Cortex of kidney (tissue), 1 donor: Measurements from ENCODE around the gene ALOX15B.
"Not testable (repeated sequence)": the region's sequence is repeated elsewhere in the genome, so short reads cannot be mapped to it uniquely, and the experiment has no call there.

Source experiments
- DNase-seq: peaks from one replicate; lab custom pipeline; 2025; lab: John Stamatoyannopoulos, UW

The ALOX15B gene

DNA sequence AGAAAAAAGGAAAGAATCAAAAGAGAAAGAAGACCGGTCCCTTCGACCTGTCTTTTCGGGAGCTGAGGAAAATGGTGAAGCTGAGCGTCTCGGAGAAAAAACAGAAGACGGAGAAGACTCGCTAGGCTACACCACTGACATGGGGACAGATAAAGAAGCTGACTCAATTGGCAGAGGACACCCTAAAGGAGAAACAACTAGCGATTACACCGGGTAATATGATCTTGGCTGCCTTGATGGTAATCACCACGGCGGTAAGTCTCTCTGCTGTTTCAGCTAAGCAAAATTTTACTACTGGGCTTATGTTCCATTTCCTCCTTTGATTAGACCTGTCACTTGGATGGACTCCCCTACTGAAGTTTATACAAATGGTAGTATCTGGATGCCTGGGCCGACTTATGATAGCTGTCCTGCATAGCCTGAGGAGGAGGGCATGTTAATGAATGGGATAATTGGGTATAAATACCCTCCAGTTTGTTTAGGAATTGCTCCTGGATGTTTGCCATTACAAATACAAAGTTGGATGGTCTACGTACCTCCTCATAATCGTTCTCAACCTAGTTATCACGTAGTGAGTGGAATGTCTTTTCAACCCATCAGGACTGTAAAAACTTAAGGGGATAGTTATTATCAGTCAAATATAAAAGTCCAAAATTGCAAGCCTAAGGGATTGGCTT, 24.1 kb downstream of the ALOX15B start:
- DNase-seq, result no peak

- DNase-seq, result no peak
Observed at GRCh38 chr17:8063761-8064534, 25.1 kb downstream of the ALOX15B start.

GRCh38 chr17:8064561-8065019, 25.7 kb downstream of the ALOX15B start:
- no peak for DNase-seq

- DNase-seq, result no peak
Observed at GRCh38 chr17:8066841-8067775, 28.2 kb downstream of the ALOX15B start.

DNA sequence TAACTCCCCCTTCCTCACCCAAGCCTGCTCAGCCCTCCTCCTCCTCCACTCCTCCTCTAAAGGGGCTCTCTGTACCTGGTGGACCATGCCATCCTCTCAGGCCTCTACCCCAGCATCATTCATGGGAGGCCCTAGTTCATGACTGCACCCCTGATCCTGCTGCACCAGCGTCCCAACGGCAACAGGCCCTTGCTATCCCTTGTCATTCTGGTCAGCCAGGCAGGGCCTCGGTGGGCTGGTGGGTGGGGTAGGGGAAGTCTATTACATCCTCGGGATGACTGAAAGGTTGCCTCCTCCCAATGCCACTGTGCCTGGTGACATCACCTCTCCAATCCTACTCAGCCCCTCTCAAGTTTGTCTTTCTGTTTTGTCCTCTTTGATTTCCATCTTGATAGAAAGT, 28.9 kb downstream of the ALOX15B start:
- DNase-seq, result no peak

- DNase-seq, result no peak
Observed at GRCh38 chr17:8068736-8069586, 30.1 kb downstream of the ALOX15B start.

DNA sequence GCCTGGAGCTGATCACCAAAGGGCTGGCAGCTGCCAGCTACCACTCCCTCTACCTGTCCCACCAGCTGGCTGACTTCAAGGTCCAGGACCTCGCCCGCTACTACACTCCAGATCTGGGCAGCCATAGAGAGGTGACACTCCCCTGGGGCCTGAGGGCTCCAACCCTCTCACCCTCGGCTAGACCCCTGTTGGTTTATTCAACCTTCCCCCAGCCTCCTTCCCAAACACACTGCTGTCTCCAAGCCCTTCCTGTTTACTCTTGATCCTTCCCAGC, 30.7 kb downstream of the ALOX15B start:
- no peak for DNase-seq

DNA sequence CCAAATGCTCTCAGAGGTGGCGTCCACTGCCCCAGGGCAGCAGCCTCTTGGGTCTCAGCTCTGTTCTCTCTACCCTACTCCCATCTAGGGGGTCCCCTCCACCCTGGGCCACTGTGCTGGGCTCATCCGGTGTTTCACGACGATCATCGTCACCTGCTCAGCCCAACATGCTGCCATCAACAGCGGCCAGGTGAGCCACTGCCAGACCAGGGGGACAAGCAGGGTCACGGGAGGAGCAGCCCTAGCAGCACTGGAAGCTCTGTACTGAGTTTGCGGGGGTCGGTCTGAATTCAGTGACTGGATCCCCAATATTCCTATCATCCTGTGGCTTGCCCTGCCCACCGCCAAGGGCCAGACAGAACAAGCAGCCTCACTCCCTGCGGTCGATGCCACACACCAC, 32.6 kb downstream of the ALOX15B start:
- DNase-seq, result no peak

GRCh38 chr17:8072341-8072728, 33.5 kb downstream of the ALOX15B start:
- no peak for DNase-seq

GRCh38 chr17:8072729-8073461, 34.0 kb downstream of the ALOX15B start:
- DNase-seq, result no peak

GRCh38 chr17:8073627-8074484, 35.0 kb downstream of the ALOX15B start:
- DNase-seq, result no peak

DNA sequence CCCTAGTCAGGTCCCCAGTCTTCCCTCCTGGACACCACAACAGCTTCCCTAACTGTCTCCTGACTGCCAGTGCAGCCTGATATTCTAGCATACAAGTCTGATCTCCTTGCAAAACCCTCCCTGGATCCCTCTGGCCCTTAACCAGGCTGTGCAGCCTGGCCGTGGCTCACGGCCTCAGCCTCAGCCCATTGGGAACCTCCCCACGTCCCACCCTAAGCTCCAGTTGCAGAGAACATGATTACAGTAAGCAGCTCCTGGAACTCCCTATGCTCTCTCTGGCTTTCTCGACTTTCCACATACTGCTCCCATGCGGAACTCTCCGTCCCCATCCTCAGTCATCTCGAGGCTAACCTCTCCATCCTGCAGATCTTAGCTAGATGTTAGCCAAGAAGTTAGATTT, 35.7 kb downstream of the ALOX15B start:
- no peak for DNase-seq

DNA sequence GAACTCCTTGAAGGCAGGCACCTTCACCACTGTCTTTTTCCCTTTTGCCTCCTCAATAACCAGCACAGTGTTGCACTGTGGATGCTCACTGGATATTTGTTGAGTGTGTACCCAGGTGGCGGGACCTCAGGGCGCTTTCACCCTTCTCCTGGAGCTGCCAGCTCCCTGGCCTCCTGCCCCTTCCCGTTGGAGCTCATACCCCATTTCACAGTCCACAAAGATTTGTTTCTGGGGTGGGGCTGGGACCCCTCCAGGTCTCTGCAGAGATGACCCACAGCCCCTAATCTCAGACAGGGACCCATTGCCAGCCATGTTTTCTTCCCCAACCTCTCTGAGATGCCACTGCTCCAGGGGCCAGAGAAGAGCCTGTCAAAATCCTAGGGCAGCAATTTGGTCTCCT, 36.2 kb downstream of the ALOX15B start:
- no peak for DNase-seq

- no peak for DNase-seq
Observed at GRCh38 chr17:8075574-8076342, 36.9 kb downstream of the ALOX15B start.

DNA sequence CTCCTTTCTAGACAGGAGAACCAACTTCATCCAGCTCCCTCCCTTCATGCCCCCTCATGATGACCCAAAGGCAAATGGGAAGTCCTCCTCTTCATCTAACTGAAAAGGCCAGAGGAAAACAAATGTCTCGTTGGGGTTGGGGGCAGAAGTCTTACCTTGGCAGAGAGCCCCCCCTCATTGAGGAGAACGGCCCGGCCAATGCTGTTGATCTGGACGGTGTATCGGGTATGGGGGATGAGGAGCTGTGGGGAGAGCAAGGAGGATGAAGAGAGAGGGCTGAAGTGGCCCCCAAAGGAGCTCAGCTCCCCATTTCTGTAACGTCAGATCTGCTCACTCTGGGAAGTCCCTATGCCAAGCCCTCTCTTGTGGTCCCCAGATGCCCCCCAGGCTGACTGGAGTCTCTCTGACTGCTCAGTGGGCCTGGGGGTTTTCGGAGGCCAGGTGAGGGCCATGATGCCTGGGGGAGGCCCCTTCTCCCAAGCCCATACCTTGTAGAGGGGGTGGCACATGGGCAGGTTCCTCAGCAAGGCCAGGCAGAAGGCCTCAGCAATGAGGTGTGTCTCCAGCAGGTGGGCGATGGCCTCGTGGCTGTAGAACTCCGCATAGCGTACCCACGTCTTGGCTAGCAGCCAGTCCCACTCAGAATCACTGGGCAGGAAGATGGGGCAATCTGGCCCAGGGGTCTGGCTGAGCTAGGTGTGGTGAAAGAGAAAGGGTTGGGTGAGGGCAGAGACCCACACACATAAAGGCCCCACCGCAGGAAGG, 37.8 kb downstream of the ALOX15B start:
- DNase-seq, result no peak

- not testable (repeated sequence) for DNase-seq
Observed at GRCh38 chr17:8077939-8078338, 39.1 kb downstream of the ALOX15B start.

DNA sequence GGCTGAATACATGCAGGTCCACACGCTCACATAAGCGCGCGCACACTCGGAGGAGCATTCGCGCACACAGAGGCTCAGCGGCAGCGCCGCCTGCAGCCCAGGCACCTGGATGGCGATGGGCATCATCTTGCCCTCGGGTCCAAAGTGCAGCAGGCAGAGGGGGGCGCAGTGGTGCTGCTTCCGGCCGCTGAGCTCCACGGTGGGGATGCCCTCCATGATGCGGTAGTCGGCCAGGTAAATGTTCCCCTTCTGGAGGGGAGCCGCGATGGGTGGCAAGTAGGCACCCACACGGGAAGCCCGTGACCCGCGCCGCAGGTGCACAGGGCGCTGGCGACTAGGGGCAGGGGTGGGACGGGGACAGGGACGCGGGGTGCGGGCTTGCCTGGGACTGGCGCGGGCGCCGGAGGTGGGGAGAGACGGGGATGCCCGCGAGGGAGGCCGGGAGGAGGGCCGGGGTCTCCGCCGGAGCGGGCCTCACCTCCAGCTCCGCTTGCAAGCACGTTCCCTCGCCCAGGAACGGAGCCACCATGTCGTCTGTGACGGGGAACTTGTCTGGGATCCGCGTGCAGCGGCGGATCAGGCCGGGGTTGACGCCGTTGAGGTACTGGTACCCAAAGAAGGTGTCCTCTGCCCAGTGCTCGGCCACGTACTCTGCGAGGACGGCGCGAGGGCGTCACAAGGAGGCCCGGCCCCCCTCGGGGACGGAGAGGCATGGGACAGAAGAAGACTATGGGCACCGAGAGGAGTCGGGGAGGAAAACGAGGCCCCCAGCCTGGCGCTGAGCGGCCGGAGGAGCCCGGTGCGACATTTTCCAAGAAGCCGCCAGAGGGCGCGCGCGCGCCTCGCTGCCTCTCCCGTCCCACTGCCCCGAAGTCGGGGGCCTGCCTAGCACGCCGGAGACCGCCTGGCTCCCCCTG, 40.7 kb downstream of the ALOX15B start:
- no peak for DNase-seq
